ENCODE results near the gene MOB3B.

GRCh38 chr9:27391040-27391895, 138.3 kb downstream of the MOB3B start:
- TF ChIP-seq ZC3H10 (CRISPR knock-in tag; IDR thresholded peaks at IDR 0.05) (no peak), RARB (CRISPR knock-in tag; IDR thresholded peaks at IDR 0.05) (no peak), SNAI2 (CRISPR knock-in tag; IDR thresholded peaks at IDR 0.05) (no peak), CSRNP3 (CRISPR knock-in tag; IDR thresholded peaks at IDR 0.05) (no peak), GLIS3 (CRISPR knock-in tag; IDR thresholded peaks at IDR 0.05) (no peak), ZNF565 (CRISPR knock-in tag; conservative IDR thresholded peaks at IDR 0.05; ENCODE audit: low read depth) (no peak), CREB5 (CRISPR knock-in tag; IDR thresholded peaks at IDR 0.05; ENCODE audit: low read depth) (no peak), ARNTL (CRISPR knock-in tag; IDR thresholded peaks at IDR 0.05; ENCODE audit: borderline replicate concordance, low read depth) (no peak), ZNF8 (CRISPR knock-in tag; IDR thresholded peaks at IDR 0.05) (no peak), BACH2 (CRISPR knock-in tag; IDR thresholded peaks at IDR 0.05; ENCODE audit: borderline replicate concordance) (no peak), TCF4 (CRISPR knock-in tag; IDR thresholded peaks at IDR 0.05; ENCODE audit: borderline replicate concordance) (no peak), PATZ1 (CRISPR knock-in tag; IDR thresholded peaks at IDR 0.05; ENCODE audit: borderline replicate concordance) (no peak), PPARA (CRISPR knock-in tag; IDR thresholded peaks at IDR 0.05; ENCODE audit: borderline replicate concordance) (no peak), ISL1 (CRISPR knock-in tag; IDR thresholded peaks at IDR 0.05) (no peak)

Data from SK-N-SH treated with all-trans-retinoic acid at 6 μM for 48 hours (cell line).